ENCODE data around the gene JAG1. TPM values are rescaled to one million over a fixed set of nuclear protein-coding genes. Genes with fewer than 3 reads are reported as not detected.

Gene JAG1
- total RNA-seq, 1 donor from 2014 or later = 58.4 TPM

- TF ChIP-seq, protein P1, sequence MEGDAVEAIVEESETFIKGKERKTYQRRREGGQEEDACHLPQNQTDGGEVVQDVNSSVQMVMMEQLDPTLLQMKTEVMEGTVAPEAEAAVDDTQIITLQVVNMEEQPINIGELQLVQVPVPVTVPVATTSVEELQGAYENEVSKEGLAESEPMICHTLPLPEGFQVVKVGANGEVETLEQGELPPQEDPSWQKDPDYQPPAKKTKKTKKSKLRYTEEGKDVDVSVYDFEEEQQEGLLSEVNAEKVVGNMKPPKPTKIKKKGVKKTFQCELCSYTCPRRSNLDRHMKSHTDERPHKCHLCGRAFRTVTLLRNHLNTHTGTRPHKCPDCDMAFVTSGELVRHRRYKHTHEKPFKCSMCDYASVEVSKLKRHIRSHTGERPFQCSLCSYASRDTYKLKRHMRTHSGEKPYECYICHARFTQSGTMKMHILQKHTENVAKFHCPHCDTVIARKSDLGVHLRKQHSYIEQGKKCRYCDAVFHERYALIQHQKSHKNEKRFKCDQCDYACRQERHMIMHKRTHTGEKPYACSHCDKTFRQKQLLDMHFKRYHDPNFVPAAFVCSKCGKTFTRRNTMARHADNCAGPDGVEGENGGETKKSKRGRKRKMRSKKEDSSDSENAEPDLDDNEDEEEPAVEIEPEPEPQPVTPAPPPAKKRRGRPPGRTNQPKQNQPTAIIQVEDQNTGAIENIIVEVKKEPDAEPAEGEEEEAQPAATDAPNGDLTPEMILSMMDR (conservative IDR thresholded peaks at IDR 0.05) = no peak
- peak overlapping the region; percentile 59 for H3K27ac Mint-ChIP-seq
- peaks cover 44% of the 10 kb centered on the region for H3K4me1 Mint-ChIP-seq (ENCODE audit: unreplicated experiment)
- no peak for DNase-seq (ENCODE audit: extremely low spot score, unreplicated experiment)
- peaks cover 3% of the 10 kb centered on the region for H3K27me3 Mint-ChIP-seq
- H3K36me3 Mint-ChIP-seq = peaks cover 24% of the 10 kb centered on the region
- H3K9me3 Mint-ChIP-seq = no peaks in the 10 kb centered on the region
- peak overlapping the region; percentile 87 for H3K4me3 Mint-ChIP-seq
Observed at GRCh38 chr20:10670501-10671220, 3.1 kb downstream of the JAG1 start.

- DNase-seq (ENCODE audit: extremely low spot score, unreplicated experiment) = peak; percentile 48
- Mint-ChIP-seq H3K27me3 (peaks cover under 1% of the 10 kb centered on the region), H3K4me3 (peak overlapping the region; percentile 87), H3K4me1 (ENCODE audit: unreplicated experiment) (peaks cover 51% of the 10 kb centered on the region), H3K36me3 (peaks cover 28% of the 10 kb centered on the region), H3K9me3 (no peaks in the 10 kb centered on the region), H3K27ac (peak overlapping the region; percentile 59)
- TF ChIP-seq, protein P1 (conservative IDR thresholded peaks at IDR 0.05) = no peak
Observed at GRCh38 chr20:10669843-10670446, 3.9 kb downstream of the JAG1 start.

DNA sequence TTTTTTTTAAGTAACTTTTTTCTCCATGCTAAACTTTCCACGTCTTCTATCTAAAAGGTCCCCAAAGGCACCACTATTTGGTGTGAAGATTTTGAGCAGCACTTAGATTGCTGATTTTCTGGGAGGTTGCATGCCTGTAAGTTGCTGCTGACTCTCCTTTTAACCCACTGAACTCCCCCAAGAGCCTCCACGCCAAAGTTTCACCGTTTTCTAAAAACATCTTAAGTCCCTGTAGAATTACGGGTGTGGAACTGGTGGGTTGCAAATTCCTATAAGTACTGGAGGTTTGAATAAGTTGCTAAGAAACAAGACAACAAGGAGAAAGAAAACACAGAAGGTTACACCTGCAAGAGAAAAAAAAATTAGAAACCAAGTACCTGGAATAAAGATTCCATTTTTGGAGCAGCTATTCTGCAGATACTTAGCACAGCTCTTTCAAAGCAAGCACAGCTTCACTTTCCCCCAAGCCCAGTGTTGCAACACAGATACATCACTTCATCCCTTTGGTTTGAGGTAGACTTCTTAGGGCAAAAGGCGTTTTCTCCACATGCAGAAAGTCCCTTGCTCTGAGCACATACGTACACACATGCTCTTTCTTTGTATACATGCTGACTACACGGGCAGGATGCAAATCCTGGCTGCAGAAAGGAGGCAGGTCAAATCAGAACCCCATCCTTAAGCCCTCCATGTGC is 5.0 kb downstream of the JAG1 start:
- H3K27ac Mint-ChIP-seq = peak overlapping the region; percentile 23
- peak overlapping the region; percentile 49 for H3K4me3 Mint-ChIP-seq
- H3K27me3 Mint-ChIP-seq = no peaks in the 10 kb centered on the region
- TF ChIP-seq, protein P1 (conservative IDR thresholded peaks at IDR 0.05) = no peak
- no peak for DNase-seq (ENCODE audit: extremely low spot score, unreplicated experiment)
- H3K36me3 Mint-ChIP-seq = peaks cover 37% of the 10 kb centered on the region
- H3K4me1 Mint-ChIP-seq (ENCODE audit: unreplicated experiment) = peaks cover 62% of the 10 kb centered on the region
- no peaks in the 10 kb centered on the region for H3K9me3 Mint-ChIP-seq

GRCh38 chr20:10667560-10668167 is 6.1 kb downstream of the JAG1 start:
- Mint-ChIP-seq H3K9me3 (no peaks in the 10 kb centered on the region), H3K4me1 (ENCODE audit: unreplicated experiment) (peaks cover 65% of the 10 kb centered on the region), H3K4me3 (no peak overlapping the region), H3K27ac (no peak overlapping the region), H3K36me3 (peaks cover 47% of the 10 kb centered on the region), H3K27me3 (no peaks in the 10 kb centered on the region)
- TF ChIP-seq, protein P1 (conservative IDR thresholded peaks at IDR 0.05) = no peak
- DNase-seq (ENCODE audit: extremely low spot score, unreplicated experiment) = no peak

DNA sequence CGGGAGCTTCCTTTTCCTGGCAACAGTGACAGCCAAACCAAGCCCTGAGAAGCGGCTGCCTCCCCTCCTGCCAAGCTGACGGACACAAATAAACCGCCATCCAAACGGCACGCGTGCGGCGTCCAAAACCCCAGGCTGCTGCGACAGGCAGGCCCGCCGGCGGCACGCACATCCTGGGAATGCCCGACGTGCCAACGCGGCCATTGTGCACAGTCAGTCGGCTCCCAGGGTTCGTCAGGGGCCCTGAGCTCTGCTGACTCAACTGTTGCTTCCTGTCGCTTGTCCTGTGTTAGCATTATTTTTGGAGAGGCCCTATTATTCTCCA is 6.8 kb downstream of the JAG1 start:
- H3K9me3 Mint-ChIP-seq = no peaks in the 10 kb centered on the region
- no peaks in the 10 kb centered on the region for H3K27me3 Mint-ChIP-seq

More for the DNA sequence above, 6.8 kb downstream of the JAG1 start:
- peaks cover 65% of the 10 kb centered on the region for H3K4me1 Mint-ChIP-seq (ENCODE audit: unreplicated experiment)
- peaks cover 52% of the 10 kb centered on the region for H3K36me3 Mint-ChIP-seq
- no peak overlapping the region for H3K27ac Mint-ChIP-seq
- TF ChIP-seq, protein P1 (conservative IDR thresholded peaks at IDR 0.05) = no peak
- DNase-seq (ENCODE audit: extremely low spot score, unreplicated experiment) = no peak
- no peak overlapping the region for H3K4me3 Mint-ChIP-seq
